Epithelial cell of proximal tubule (primary cell): ENCODE data around the gene MPG. TPM values are rescaled to one million over a fixed set of nuclear protein-coding genes. Genes with fewer than 3 reads are reported as not detected.
A peak's percentile ranks its signal among the peaks of the same experiment; 100 is the strongest.

Experiments used
- DNase-seq: peaks from one replicate; pipeline ENCODE4 v3.0.0-alpha.2; 2011; ENCODE audit warnings: low read depth
- H3K4me3 ChIP-seq: 2 replicates; pipeline ENCODE4 v1.5.1; 2011; ENCODE audit warnings: low read depth, mild to moderate bottlenecking, low read length
- total RNA-seq: library from RNA; depleted of rRNA; stranded (reverse); fragments of >200 nt; gene quantifications from 2 replicates; pipeline ENCODE4 v1.2.3, GENCODE V29; 2015
- TF ChIP-seq, protein P1 (sequence below): conservative IDR thresholded peaks from 2 replicates; pipeline ENCODE4 v1.5.1; 2012; ENCODE audit warnings: low read depth, mild to moderate bottlenecking, low read length

The MPG gene
- total RNA-seq, 1 donor from 2014 or later: 92.8 TPM

DNA sequence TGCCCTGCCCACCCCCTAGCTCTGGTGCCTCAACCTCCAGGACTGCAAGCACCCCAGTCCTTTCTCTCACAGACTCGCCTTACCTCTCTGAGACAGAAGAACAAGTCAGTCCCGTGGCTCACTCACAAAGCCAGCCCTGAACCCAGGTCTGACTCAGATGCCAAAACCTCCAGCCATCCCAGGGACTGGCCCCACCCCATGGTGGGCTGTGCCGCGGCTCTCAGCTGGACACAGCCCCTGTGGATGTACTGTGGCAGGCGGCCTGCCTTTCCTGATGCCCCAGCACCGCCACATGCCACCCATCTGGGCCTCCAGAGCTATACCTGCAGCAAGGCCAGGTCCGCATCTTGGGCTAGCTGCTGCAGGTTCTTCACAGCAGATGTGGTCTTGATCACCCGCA, 19.8 kb downstream of the MPG start:
- TF ChIP-seq, protein P1, sequence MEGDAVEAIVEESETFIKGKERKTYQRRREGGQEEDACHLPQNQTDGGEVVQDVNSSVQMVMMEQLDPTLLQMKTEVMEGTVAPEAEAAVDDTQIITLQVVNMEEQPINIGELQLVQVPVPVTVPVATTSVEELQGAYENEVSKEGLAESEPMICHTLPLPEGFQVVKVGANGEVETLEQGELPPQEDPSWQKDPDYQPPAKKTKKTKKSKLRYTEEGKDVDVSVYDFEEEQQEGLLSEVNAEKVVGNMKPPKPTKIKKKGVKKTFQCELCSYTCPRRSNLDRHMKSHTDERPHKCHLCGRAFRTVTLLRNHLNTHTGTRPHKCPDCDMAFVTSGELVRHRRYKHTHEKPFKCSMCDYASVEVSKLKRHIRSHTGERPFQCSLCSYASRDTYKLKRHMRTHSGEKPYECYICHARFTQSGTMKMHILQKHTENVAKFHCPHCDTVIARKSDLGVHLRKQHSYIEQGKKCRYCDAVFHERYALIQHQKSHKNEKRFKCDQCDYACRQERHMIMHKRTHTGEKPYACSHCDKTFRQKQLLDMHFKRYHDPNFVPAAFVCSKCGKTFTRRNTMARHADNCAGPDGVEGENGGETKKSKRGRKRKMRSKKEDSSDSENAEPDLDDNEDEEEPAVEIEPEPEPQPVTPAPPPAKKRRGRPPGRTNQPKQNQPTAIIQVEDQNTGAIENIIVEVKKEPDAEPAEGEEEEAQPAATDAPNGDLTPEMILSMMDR: no peak
- DNase-seq: no peak
- H3K4me3 ChIP-seq: no peak overlapping the region

DNA sequence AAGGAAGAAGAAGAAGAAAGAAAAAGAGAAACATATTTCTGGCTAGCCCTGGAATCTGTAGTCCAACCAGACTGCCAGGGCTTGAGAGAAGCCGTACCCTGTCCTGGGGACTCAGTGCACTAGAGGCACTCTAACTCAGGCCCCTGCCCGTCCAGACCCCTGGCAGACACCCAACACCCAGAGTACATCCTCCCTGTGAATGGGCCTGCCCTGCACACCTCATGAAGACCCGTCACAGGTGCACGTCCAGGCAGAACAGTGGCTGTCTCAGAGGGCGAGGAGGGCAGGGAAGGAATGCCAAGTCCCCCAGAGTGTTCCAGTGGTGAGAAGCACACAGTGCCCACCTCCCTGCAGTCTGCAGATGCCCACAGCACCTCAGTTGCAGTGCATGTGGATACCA, 23.0 kb downstream of the MPG start:
- H3K4me3 ChIP-seq: no peak overlapping the region
- no peak for DNase-seq
- TF ChIP-seq, protein P1: no peak

DNA sequence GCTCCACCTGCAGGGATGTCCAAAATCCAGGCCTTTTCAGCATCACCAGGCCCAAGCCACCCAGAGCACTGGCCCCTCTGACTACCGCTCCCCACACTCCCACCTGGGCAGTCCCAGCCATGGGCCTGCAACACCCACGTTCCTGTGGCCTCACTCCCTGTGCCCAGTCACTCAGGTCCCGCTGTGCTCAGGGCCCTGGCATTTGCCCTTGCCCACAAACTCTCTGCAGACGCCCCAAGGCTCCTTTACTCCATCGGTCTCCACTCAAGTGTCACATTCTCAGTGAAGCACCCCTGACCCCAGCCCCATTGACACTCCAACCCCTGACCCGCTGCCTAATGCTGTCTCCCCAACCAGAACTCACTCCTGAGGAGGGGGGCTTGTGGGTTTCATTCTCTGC, 23.6 kb downstream of the MPG start:
- TF ChIP-seq, protein P1: no peak
- no peak for DNase-seq
- H3K4me3 ChIP-seq: no peak overlapping the region

DNA sequence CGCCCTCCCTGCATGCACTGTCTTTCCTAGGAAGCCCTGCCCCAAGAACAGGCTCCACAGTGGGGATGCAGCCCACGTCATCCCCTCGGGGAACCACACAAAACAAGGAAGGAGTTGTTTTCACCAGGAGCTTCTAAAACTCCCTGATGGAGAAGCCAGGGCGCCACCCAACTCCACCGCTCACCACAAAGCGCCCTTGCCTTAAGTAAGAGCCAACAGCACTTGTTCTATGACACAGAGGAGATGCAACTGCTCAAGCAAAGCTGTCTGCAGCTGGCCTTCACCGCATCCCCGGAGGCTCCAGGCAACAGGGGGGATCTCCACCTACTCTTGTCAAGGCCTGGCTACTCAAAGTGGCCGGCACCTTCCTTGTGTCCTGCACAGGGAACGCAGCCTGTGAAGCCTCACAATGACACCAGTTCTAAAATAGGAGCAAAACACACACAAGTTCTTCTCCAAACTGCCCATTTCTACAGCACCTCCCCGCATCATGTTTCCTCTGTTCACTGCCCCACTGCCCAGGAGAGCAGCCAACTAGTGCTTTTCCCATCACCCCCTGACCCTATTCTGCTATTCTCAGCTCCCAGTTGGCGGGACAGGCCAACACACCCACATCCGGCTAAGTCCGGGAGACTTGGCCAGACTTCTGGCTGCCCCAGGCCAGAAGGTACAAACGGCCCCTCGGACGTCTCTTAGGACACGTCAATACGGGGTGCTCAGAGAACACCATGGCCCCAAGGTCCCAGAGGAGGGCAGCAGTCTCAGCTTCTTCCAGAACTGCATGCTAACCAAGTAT, 24.2 kb downstream of the MPG start:
- TF ChIP-seq, protein P1: peak; percentile 2
- H3K4me3 ChIP-seq: no peak overlapping the region
- DNase-seq: no peak

DNA sequence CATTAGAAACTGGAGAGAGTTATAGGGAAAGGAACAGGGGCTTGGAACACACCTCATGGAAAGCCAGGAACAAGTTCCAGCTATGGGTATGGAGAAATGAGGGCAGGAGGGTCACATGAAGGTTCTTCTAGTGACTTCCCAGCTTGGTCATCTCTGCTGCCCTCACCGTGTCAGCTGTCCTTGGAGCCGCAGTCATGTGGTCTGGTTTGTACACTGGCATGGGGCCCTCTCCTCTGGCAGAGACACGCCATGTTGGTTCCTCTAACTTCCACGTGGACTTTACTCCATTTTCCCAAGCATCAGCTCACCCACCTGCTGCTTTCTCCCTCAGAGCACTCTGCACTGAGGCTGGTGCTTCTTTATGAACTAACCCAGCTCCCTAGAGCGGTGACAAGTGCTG, 26.3 kb downstream of the MPG start:
- no peak for DNase-seq
- TF ChIP-seq, protein P1: no peak
- H3K4me3 ChIP-seq: no peak overlapping the region

DNA sequence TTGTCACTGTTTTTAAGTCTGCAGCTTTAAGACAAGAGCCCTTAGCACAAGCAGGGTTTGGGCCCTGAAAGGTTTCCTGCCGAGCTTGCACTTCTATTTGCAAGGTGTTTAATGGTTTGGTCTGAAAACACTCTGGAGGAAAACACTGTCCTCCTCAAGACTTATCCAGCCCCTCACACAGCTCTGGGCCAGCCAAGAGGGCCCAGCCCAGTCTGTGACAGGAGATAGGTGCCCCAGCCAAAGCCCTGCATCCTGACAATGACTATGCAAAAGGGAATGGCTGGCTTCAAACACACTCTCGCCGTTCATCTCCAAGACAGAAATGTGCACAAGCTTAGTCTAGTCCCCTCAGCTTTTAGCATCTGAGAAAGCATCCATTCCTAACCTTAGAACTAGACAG, 26.9 kb downstream of the MPG start:
- no peak overlapping the region for H3K4me3 ChIP-seq
- no peak for DNase-seq
- TF ChIP-seq, protein P1: no peak

DNA sequence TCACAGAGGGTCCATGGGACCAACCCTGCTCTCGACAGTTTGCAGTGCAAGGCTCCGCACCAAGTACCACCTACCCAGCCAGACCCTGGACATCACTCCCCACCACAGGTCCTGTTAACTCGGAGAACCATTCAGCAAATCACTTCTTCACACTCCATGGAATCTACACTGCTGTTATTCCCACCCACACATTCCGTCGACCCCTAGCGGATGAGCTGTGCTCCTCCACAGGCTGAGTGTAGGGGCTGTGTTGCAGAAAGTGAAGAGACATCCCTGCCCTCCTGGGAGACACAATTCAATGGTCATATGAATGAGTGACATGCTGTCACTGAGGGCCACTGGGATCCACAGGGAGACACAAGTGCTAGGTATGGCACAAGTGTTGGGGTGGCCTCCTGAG, 27.5 kb downstream of the MPG start:
- TF ChIP-seq, protein P1: no peak
- no peak overlapping the region for H3K4me3 ChIP-seq
- no peak for DNase-seq
